Activated naive CD8-positive, alpha-beta T cell treated with anti-CD3 and anti-CD28 coated beads, Interleukin-2, amount 10 ng/mL, durations not matched to agents 7 days and 5 days (primary cell): ENCODE measurements around the gene ZNF335. TPM values are rescaled to one million over a fixed set of nuclear protein-coding genes. Genes with fewer than 3 reads are reported as not detected.
"Not testable (repeated sequence)": the region's sequence is repeated elsewhere in the genome, so short reads cannot be mapped to it uniquely, and the experiment has no call there.

Experiments
- ATAC-seq: fragments of 150-1000 bp; cut with Tn5 transposase; one replicate; pipeline ENCODE4 v1.10.0; 2021; ENCODE audit warnings: low read depth, moderate library complexity
- POLR2A ChIA-PET: fragments of 350-600 bp; sonication (Branson Sonifier 250); formaldehyde crosslinking; loops from one replicate; lab custom pipeline; 2021; ENCODE audit warnings: antibody characterized with exemption; lab: Charles Lee
- DNase-seq: peaks from one replicate; pipeline ENCODE4 v3.0.0; 2021
- H3K27ac Mint-ChIP-seq: one replicate; pipeline ENCODE4 v1.8.0; 2022; ENCODE audit warnings: mild to moderate bottlenecking, mixed read lengths
- H3K27me3 Mint-ChIP-seq: one replicate; pipeline ENCODE4 v1.8.0; 2022; ENCODE audit warnings: mild to moderate bottlenecking, moderate library complexity, mixed read lengths
- H3K36me3 Mint-ChIP-seq: one replicate; pipeline ENCODE4 v1.8.0; 2021; ENCODE audit warnings: mild to moderate bottlenecking, mixed read lengths
- H3K4me1 Mint-ChIP-seq: one replicate; pipeline ENCODE4 v1.8.0; 2021; ENCODE audit warnings: mixed read lengths
- H3K4me3 Mint-ChIP-seq: one replicate; pipeline ENCODE4 v1.8.0; 2022; ENCODE audit warnings: mild to moderate bottlenecking, moderate library complexity, mixed read lengths
- H3K9me3 Mint-ChIP-seq: one replicate; pipeline ENCODE4 v1.8.0; 2021; ENCODE audit warnings: mixed read lengths
- total RNA-seq, 2 experiments: library from RNA; stranded (reverse); gene quantifications; one replicate each; pipeline ENCODE4 v1.2.3, GENCODE V29; 2021

ZNF335 gene
- total RNA-seq, 2 experiments from 2014 or later = 43.3 to 43.7 TPM

DNA sequence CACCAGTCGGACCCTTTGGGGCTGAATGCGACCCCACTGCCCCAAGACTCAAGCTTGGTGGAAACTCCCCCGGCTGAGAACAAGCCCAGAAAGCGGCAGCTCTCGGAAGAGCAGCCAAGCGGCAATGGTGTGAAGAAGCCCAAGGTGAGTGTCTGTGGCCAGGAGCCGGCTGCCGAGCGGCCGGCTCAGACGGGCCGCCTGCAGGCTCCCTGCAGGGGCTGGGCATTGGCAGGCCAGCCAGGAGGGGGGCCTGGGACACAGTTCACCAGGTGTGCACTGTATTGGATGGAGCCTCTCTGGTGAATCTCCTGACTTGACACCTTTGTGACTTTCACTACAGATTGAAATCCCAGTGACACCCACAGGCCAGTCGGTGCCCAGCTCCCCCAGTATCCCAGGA lies 31.5 kb downstream of the ZNF335 start:
- POLR2A ChIA-PET = no interaction called here
- Mint-ChIP-seq H3K27me3 (no peaks in the 10 kb centered on the region), H3K27ac (no peak overlapping the region), H3K36me3 (peaks cover 20% of the 10 kb centered on the region), H3K9me3 (no peaks in the 10 kb centered on the region), H3K4me3 (no peak overlapping the region), H3K4me1 (peaks cover 14% of the 10 kb centered on the region)
- no peak for DNase-seq
- ATAC-seq = no peak

DNA sequence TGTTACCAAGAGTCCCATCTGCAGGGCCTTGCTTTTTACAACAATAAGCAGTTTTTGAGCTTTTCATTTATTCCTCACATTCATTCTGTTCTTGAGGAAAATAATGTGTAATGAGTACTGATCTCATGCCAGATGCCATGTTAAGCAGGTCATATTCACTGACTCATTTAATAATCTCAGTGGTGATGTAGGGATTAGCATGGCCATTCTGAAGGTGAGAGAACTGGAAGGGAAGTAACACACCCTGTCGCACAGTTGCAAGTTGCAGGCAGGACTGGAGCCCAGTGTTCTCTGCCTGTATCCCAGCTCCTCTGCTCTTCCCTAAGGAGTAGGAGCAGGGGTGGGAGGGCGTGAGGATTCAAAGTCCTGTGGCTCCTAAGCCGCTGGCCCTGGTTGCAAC lies 31.9 kb downstream of the ZNF335 start:
- POLR2A ChIA-PET = no interaction called here

DNA sequence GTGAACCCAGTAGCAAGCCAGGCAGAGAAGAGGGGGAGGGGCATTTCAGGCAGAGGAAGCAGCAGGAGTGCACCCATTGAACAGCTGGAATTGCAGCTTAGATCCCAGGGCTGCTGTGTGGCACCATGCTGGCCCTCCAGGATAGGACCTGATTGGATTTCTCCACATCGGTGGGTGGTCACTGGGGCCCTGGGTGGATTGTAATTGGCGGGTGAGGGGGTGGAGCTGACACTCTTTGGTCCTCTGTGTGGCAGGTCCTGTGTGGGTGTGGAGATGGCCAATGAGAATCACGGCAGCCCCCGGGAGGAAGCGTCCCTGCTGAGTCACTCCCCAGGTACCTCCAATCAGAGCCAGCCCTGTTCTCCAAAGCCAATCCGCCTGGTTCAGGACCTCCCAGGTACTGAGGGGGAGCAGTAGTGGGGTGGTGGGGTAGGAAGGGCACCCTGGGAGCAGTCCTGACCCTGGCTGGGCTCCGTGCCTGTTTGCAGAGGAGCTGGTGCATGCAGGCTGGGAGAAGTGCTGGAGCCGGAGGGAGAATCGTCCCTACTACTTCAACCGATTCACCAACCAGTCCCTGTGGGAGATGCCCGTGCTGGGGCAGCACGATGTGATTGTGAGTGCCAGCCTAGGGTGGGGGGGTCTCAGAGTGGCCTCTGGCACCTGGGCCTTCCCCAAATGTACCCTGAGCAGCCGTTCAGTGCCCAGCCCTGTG lies 33.1 kb downstream of the ZNF335 start:
- ATAC-seq = no peak
- Mint-ChIP-seq H3K9me3 (no peaks in the 10 kb centered on the region), H3K4me3 (no peak overlapping the region), H3K27me3 (no peaks in the 10 kb centered on the region), H3K36me3 (peaks cover 16% of the 10 kb centered on the region), H3K27ac (peak overlapping the region; percentile 53), H3K4me1 (peaks cover 14% of the 10 kb centered on the region)
- POLR2A ChIA-PET = no interaction called here
- no peak for DNase-seq

More for the DNA sequence above, 31.9 kb downstream of the ZNF335 start:
- Mint-ChIP-seq H3K9me3 (no peaks in the 10 kb centered on the region), H3K4me1 (peaks cover 14% of the 10 kb centered on the region), H3K36me3 (peaks cover 20% of the 10 kb centered on the region), H3K27ac (no peak overlapping the region), H3K4me3 (no peak overlapping the region), H3K27me3 (no peaks in the 10 kb centered on the region)
- no peak for ATAC-seq
- no peak for DNase-seq

- Mint-ChIP-seq H3K4me1 (peaks cover 18% of the 10 kb centered on the region), H3K36me3 (peaks cover 15% of the 10 kb centered on the region), H3K27me3 (no peaks in the 10 kb centered on the region), H3K9me3 (no peaks in the 10 kb centered on the region), H3K27ac (peak overlapping the region; percentile 51), H3K4me3 (no peak overlapping the region)
- ATAC-seq = no peak
- POLR2A ChIA-PET = interaction anchor here (1.7 to 5.6 kb wide), 4 partner anchors 12 to 81 kb away, joined by 4 to 93 read pairs (median 25); partner anchors contain the start of genes ACOT8, CTSA, NEURL2 and ZNF335
- DNase-seq = no peak
Measured at GRCh38 chr20:45937765-45938164, 34.2 kb downstream of the ZNF335 start.

- Mint-ChIP-seq H3K36me3 (peaks cover 15% of the 10 kb centered on the region), H3K4me1 (peaks cover 18% of the 10 kb centered on the region), H3K27ac (peak overlapping the region; percentile 98), H3K27me3 (no peaks in the 10 kb centered on the region), H3K9me3 (no peaks in the 10 kb centered on the region), H3K4me3 (peak overlapping the region; percentile 98)
- ATAC-seq (no peak), DNase-seq (no peak)
- POLR2A ChIA-PET = interaction anchor here (0.6 to 5.6 kb wide), 27 partner anchors 9 to 144 kb away, joined by 3 to 93 read pairs (median 6); partner anchors contain the start of genes ACOT8, CTSA, DNTTIP1 and NEURL2
Measured at GRCh38 chr20:45935416-45936046, 36.5 kb downstream of the ZNF335 start.

DNA sequence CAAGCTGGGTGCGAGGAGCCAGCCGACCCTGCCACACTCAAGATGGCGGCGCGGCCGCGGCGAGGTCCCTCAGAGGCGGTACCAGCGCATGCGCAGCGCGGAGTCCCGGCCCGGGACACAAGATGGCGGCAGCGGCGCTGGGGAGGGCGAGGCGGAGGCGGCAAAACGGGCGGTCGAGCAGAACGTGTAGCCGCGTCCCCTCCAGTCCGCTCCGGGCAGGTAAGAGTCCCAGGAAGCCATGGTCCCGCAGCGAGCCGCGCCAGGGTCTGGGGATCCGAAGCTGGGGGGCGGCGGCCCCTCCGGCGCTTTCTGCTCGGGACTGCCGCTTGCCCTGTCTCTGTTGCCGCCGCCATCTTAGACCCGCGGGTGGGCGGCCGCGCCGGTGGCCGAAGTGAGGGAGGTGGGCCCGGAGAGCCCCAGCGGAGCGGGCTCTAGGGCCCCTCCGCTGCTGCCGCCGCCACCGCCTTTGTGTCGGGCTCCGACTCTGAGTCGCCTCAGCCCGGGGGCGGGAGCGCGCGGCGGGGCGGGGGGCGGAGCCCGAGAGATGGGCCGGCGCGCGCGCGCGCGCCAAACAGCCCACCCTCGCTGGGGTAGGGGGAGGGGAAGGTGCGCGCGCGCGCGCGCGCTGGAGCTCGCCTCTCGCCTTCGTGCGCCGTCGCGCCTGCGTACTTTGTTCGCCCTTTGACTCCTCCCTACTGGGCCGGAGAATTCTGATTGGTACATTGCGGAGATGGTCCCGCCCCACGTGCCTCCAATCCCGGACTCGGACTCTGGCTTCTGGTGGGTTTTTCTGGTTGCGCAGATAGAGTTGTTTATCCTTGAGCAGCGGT lies 37.2 kb downstream of the ZNF335 start, which contains the start of gene PCIF1:
PCIF1 (plus strand) TSS at position 98 of the 830 bp plus-strand sequence. CDS start 4,317 bp downstream, outside the sequence.
- peak; percentile 98 for DNase-seq
- Mint-ChIP-seq H3K27ac (peak within 1 kb of the TSS; percentile 98), H3K27me3 (no peaks in the 10 kb centered on the region), H3K4me3 (peak within 1 kb of the TSS; percentile 98), H3K9me3 (no peaks in the 10 kb centered on the region), H3K4me1 (peaks cover 18% of the 10 kb centered on the region), H3K36me3 (peaks cover 15% of the 10 kb centered on the region)
- peak; percentile 80 for ATAC-seq
- POLR2A ChIA-PET = interaction anchor here (0.6 to 5.6 kb wide), 34 partner anchors 8 to 153 kb away, joined by 3 to 93 read pairs (median 4); partner anchors contain the start of genes ACOT8, CTSA, DNTTIP1 and NEURL2

DNA sequence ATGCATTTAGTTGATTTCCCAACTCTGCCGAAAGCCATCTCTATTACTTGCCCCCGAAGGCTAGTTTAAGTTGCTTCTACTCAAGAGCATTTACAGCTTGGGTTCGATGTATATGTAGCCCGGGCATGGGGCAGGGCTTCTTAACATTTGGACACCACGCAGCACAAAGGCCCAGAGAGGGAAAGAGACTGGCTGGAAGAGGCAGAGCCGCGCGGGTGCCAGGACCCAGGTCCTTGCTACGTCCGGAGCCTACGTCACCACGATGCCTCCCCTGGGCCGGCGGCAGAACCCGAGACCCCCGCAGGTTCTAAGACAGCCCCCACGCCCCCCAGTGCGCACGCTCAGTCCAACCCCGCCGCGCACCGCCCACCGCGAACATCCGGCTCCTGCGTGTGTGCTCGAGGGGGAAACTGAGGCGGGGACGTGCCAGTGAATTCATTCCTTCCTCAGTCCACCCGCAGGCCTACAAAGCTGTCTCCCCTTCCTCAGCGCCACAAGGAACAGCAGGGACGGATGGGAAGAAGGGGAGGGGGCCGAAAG lies 37.9 kb downstream of the ZNF335 start:
- no peaks in the 10 kb centered on the region for H3K27me3 Mint-ChIP-seq
- POLR2A ChIA-PET = interaction anchor here (0.6 to 5.6 kb wide), 28 partner anchors 10 to 154 kb away, joined by 3 to 93 read pairs (median 4); partner anchors contain the start of genes ACOT8, CTSA, DNTTIP1 and NEURL2
- H3K27ac Mint-ChIP-seq = peak overlapping the region; percentile 98
- no peak for DNase-seq
- H3K4me1 Mint-ChIP-seq = peaks cover 18% of the 10 kb centered on the region
- H3K9me3 Mint-ChIP-seq = no peaks in the 10 kb centered on the region
- H3K36me3 Mint-ChIP-seq = peaks cover 11% of the 10 kb centered on the region
- ATAC-seq = peak; percentile 17
- H3K4me3 Mint-ChIP-seq = peak overlapping the region; percentile 94

- Mint-ChIP-seq H3K4me1 (peaks cover 17% of the 10 kb centered on the region), H3K27ac (peak overlapping the region; percentile 98), H3K27me3 (no peaks in the 10 kb centered on the region), H3K4me3 (peak overlapping the region; percentile 94), H3K9me3 (no peaks in the 10 kb centered on the region), H3K36me3 (peaks cover 10% of the 10 kb centered on the region)
- ATAC-seq = peak; percentile 28
- peak; percentile 69 for DNase-seq
- POLR2A ChIA-PET = interaction anchor here (0.6 to 5.6 kb wide), 21 partner anchors 9 to 155 kb away, joined by 3 to 93 read pairs (median 15); partner anchors contain the start of genes ACOT8, CTSA, DNTTIP1 and NEURL2
Measured at GRCh38 chr20:45933266-45934045, 38.5 kb downstream of the ZNF335 start.

DNA sequence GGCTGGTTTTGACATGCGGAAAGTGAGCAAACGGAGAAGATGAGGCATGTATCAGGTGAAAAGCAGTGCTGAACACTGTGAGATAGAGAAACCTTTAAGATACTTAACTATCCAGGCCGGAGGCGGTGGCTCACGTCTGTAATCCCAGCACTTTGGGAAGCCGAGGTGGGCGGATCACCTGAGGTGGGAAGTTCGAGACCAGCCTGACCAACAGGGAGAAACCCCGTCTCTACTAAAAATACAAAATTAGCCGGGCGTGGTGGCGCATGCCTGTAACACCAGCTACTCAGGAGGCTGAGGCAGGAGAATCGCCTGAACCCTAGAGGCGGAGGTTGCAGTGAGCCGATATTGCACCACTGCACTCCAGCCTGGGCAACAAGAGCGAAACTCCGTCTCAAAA lies 40.3 kb downstream of the ZNF335 start:
- H3K27me3 Mint-ChIP-seq, H3K36me3 Mint-ChIP-seq, H3K4me1 Mint-ChIP-seq, POLR2A ChIA-PET, H3K27ac Mint-ChIP-seq, ATAC-seq, H3K4me3 Mint-ChIP-seq, H3K9me3 Mint-ChIP-seq, DNase-seq: not testable (repeated sequence)

- DNase-seq (no peak), ATAC-seq (no peak)
- peaks cover 11% of the 10 kb centered on the region for H3K27me3 Mint-ChIP-seq
- POLR2A ChIA-PET = no interaction called here
- H3K4me1 Mint-ChIP-seq = no peaks in the 10 kb centered on the region
- no peak overlapping the region for H3K4me3 Mint-ChIP-seq
- H3K27ac Mint-ChIP-seq = no peak overlapping the region
- H3K9me3 Mint-ChIP-seq = no peaks in the 10 kb centered on the region
- H3K36me3 Mint-ChIP-seq = no peaks in the 10 kb centered on the region
Measured at GRCh38 chr20:45927071-45927878, 44.7 kb downstream of the ZNF335 start.

GRCh38 chr20:45926731-45927070 lies 45.3 kb downstream of the ZNF335 start:
- no peak for DNase-seq
- H3K36me3 Mint-ChIP-seq = no peaks in the 10 kb centered on the region
- no peak for ATAC-seq
- POLR2A ChIA-PET = interaction anchor here (0.8 kb wide), 1 partner anchor 8 kb away, joined by 3 read pairs; no protein-coding TSS in a partner anchor
- H3K4me3 Mint-ChIP-seq = no peak overlapping the region
- no peak overlapping the region for H3K27ac Mint-ChIP-seq
- no peaks in the 10 kb centered on the region for H3K4me1 Mint-ChIP-seq
- H3K27me3 Mint-ChIP-seq = peaks cover 14% of the 10 kb centered on the region
- no peaks in the 10 kb centered on the region for H3K9me3 Mint-ChIP-seq
